ENCODE measurements around the gene ZNF532.

Gene ZNF532

GRCh38 chr18:58881477-58881876, 16.8 kb downstream of the ZNF532 start:
- ATAC-seq, result no peak
- TF ChIP-seq ESRRG (CRISPR knock-in tag; IDR thresholded peaks at IDR 0.05), result no peak
- no peak for TF ChIP-seq CREB5 (CRISPR knock-in tag; IDR thresholded peaks at IDR 0.05; ENCODE audit: low read depth)
- TF ChIP-seq ZFP3 (CRISPR knock-in tag; IDR thresholded peaks at IDR 0.05), result no peak
- no peak for TF ChIP-seq ZFP30 (CRISPR knock-in tag; IDR thresholded peaks at IDR 0.05)
- TF ChIP-seq TSHZ2 (CRISPR knock-in tag; IDR thresholded peaks at IDR 0.05), result no peak
- no peak for TF ChIP-seq OSR1 (CRISPR knock-in tag; IDR thresholded peaks at IDR 0.05)
- no peak for TF ChIP-seq BACH2 (CRISPR knock-in tag; IDR thresholded peaks at IDR 0.05; ENCODE audit: borderline replicate concordance)
- no peak for TF ChIP-seq ZNF70 (CRISPR knock-in tag; IDR thresholded peaks at IDR 0.05)
- TF ChIP-seq ZNF8 (CRISPR knock-in tag; IDR thresholded peaks at IDR 0.05), result no peak
- TF ChIP-seq SNAI2 (CRISPR knock-in tag; IDR thresholded peaks at IDR 0.05), result no peak
- no peak for TF ChIP-seq RARB (CRISPR knock-in tag; IDR thresholded peaks at IDR 0.05)
- TF ChIP-seq ARNTL (CRISPR knock-in tag; IDR thresholded peaks at IDR 0.05; ENCODE audit: borderline replicate concordance, low read depth), result no peak

- TF ChIP-seq, protein P1, sequence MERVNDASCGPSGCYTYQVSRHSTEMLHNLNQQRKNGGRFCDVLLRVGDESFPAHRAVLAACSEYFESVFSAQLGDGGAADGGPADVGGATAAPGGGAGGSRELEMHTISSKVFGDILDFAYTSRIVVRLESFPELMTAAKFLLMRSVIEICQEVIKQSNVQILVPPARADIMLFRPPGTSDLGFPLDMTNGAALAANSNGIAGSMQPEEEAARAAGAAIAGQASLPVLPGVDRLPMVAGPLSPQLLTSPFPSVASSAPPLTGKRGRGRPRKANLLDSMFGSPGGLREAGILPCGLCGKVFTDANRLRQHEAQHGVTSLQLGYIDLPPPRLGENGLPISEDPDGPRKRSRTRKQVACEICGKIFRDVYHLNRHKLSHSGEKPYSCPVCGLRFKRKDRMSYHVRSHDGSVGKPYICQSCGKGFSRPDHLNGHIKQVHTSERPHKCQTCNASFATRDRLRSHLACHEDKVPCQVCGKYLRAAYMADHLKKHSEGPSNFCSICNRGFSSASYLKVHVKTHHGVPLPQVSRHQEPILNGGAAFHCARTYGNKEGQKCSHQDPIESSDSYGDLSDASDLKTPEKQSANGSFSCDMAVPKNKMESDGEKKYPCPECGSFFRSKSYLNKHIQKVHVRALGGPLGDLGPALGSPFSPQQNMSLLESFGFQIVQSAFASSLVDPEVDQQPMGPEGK (CRISPR knock-in tag; IDR thresholded peaks at IDR 0.05; ENCODE audit: borderline replicate concordance), result no peak
- no peak for TF ChIP-seq CSDC2 (CRISPR knock-in tag; IDR thresholded peaks at IDR 0.05)
- TF ChIP-seq POU6F1 (CRISPR knock-in tag; IDR thresholded peaks at IDR 0.05; ENCODE audit: borderline replicate concordance, low read depth), result no peak
- TF ChIP-seq ARNTL (CRISPR knock-in tag; IDR thresholded peaks at IDR 0.05; ENCODE audit: borderline replicate concordance, low read depth), result no peak
- TF ChIP-seq ZNF70 (CRISPR knock-in tag; IDR thresholded peaks at IDR 0.05), result no peak
- no peak for TF ChIP-seq TOX (CRISPR knock-in tag; IDR thresholded peaks at IDR 0.05; ENCODE audit: borderline replicate concordance)
- no peak for TF ChIP-seq TCF4 (CRISPR knock-in tag; IDR thresholded peaks at IDR 0.05; ENCODE audit: borderline replicate concordance)
- TF ChIP-seq, protein P2, sequence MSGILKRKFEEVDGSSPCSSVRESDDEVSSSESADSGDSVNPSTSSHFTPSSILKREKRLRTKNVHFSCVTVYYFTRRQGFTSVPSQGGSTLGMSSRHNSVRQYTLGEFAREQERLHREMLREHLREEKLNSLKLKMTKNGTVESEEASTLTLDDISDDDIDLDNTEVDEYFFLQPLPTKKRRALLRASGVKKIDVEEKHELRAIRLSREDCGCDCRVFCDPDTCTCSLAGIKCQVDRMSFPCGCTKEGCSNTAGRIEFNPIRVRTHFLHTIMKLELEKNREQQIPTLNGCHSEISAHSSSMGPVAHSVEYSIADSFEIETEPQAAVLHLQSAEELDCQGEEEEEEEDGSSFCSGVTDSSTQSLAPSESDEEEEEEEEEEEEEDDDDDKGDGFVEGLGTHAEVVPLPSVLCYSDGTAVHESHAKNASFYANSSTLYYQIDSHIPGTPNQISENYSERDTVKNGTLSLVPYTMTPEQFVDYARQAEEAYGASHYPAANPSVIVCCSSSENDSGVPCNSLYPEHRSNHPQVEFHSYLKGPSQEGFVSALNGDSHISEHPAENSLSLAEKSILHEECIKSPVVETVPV (CRISPR knock-in tag; IDR thresholded peaks at IDR 0.05), result no peak
- TF ChIP-seq SNAI2 (CRISPR knock-in tag; IDR thresholded peaks at IDR 0.05), result no peak
- no peak for TF ChIP-seq ZFP3 (CRISPR knock-in tag; IDR thresholded peaks at IDR 0.05)
- TF ChIP-seq ZFP30 (CRISPR knock-in tag; IDR thresholded peaks at IDR 0.05), result no peak
- TF ChIP-seq RARB (CRISPR knock-in tag; IDR thresholded peaks at IDR 0.05), result no peak
- TF ChIP-seq ESRRG (CRISPR knock-in tag; IDR thresholded peaks at IDR 0.05), result no peak
- TF ChIP-seq BACH2 (CRISPR knock-in tag; IDR thresholded peaks at IDR 0.05; ENCODE audit: borderline replicate concordance), result no peak
- no peak for TF ChIP-seq GLIS3 (CRISPR knock-in tag; IDR thresholded peaks at IDR 0.05)
- no peak for TF ChIP-seq CREB5 (CRISPR knock-in tag; IDR thresholded peaks at IDR 0.05; ENCODE audit: low read depth)
- TF ChIP-seq ZNF8 (CRISPR knock-in tag; IDR thresholded peaks at IDR 0.05), result no peak
- TF ChIP-seq OSR1 (CRISPR knock-in tag; IDR thresholded peaks at IDR 0.05), result no peak
- TF ChIP-seq ZNF565 (CRISPR knock-in tag; conservative IDR thresholded peaks at IDR 0.05; ENCODE audit: low read depth), result no peak
- TF ChIP-seq TSHZ2 (CRISPR knock-in tag; IDR thresholded peaks at IDR 0.05), result no peak
- no peak for ATAC-seq
Measured at GRCh38 chr18:58882044-58882443, 17.4 kb downstream of the ZNF532 start.

Data from SK-N-SH treated with all-trans-retinoic acid at 6 μM for 48 hours (cell line).